HT-29 (cell line): ENCODE results near the gene NR6A1. TPM values are rescaled to one million over a fixed set of nuclear protein-coding genes. Genes with fewer than 3 reads are reported as not detected.

Experiments
- DNase-seq: peaks from one replicate; pipeline ENCODE4 v3.0.0-alpha.2; 2015; ENCODE audit warnings: low spot score
- total RNA-seq: library from RNA; depleted of rRNA; stranded (reverse); fragments of >200 nt; shearing (Covaris generic); gene quantifications from 2 replicates; pipeline ENCODE4 v1.2.3, GENCODE V29; 2014

Gene NR6A1
- total RNA-seq, 1 experiment from 2014 or later = 4.7 TPM

GRCh38 chr9:124583134-124583533, 188.0 kb downstream of the NR6A1 start:
- DNase-seq = no peak

GRCh38 chr9:124580186-124580585, 190.9 kb downstream of the NR6A1 start:
- DNase-seq = no peak

GRCh38 chr9:124576751-124577150, 194.4 kb downstream of the NR6A1 start:
- DNase-seq = no peak

GRCh38 chr9:124574534-124575375, 196.4 kb downstream of the NR6A1 start:
- peak; percentile 11 for DNase-seq

- DNase-seq = no peak
Observed at GRCh38 chr9:124570942-124571666, 200.0 kb downstream of the NR6A1 start.

GRCh38 chr9:124569942-124570341, 201.2 kb downstream of the NR6A1 start:
- no peak for DNase-seq

GRCh38 chr9:124567362-124567761, 203.7 kb downstream of the NR6A1 start:
- DNase-seq = no peak

- no peak for DNase-seq
Observed at GRCh38 chr9:124562328-124562727, 208.8 kb downstream of the NR6A1 start.

GRCh38 chr9:124559871-124560270, 211.2 kb downstream of the NR6A1 start:
- DNase-seq = peak; percentile 45

- no peak for DNase-seq
Observed at GRCh38 chr9:124558777-124559470, 212.2 kb downstream of the NR6A1 start.

GRCh38 chr9:124557895-124558294, 213.2 kb downstream of the NR6A1 start:
- DNase-seq = no peak

- DNase-seq = no peak
Observed at GRCh38 chr9:124555043-124555442, 216.1 kb downstream of the NR6A1 start.

- DNase-seq = no peak
Observed at GRCh38 chr9:124553738-124554137, 217.4 kb downstream of the NR6A1 start.

- no peak for DNase-seq
Observed at GRCh38 chr9:124552273-124552605, 218.9 kb downstream of the NR6A1 start.

- DNase-seq = peak; percentile 63
Observed at GRCh38 chr9:124551472-124552272, 219.4 kb downstream of the NR6A1 start.

GRCh38 chr9:124550072-124550471, 221.0 kb downstream of the NR6A1 start:
- no peak for DNase-seq

- no peak for DNase-seq
Observed at GRCh38 chr9:124549016-124549415, 222.1 kb downstream of the NR6A1 start.

- no peak for DNase-seq
Observed at GRCh38 chr9:124544535-124544934, 226.6 kb downstream of the NR6A1 start.

GRCh38 chr9:124541824-124542223, 229.3 kb downstream of the NR6A1 start:
- DNase-seq = no peak

GRCh38 chr9:124537926-124538325, 233.2 kb downstream of the NR6A1 start:
- no peak for DNase-seq

GRCh38 chr9:124535846-124536245, 235.3 kb downstream of the NR6A1 start:
- no peak for DNase-seq

GRCh38 chr9:124532897-124533296, 238.2 kb downstream of the NR6A1 start:
- no peak for DNase-seq
